H1 (cell line): ENCODE results near the gene PLXNA4. TPM values are rescaled to one million over a fixed set of nuclear protein-coding genes. Genes with fewer than 3 reads are reported as not detected.

Experiments used
- CBX5 ChIP-seq: fragments of 300-800, 300-1000 bp; sonication (generic); IDR thresholded peaks from 2 replicates; pipeline ENCODE4 v1.7.1; 2016; ENCODE audit warnings: antibody characterized with exemption, low read length, low read depth
- EZH2 ChIP-seq: fragments of 200-600 bp; sonication (generic); IDR thresholded peaks from 2 replicates; pipeline ENCODE4 v1.7.1; 2012; ENCODE audit warnings: low read depth, mild to moderate bottlenecking, moderate library complexity, low read length, inconsistent platforms; ENCODE audit not compliant: severe bottlenecking
- JUND ChIP-seq: IDR thresholded peaks from 2 replicates; pipeline ENCODE4 v1.6.1; 2011; ENCODE audit warnings: mild to moderate bottlenecking, improper control_type of control experiment, low read length
- NRF1 ChIP-seq: IDR thresholded peaks from 2 replicates; pipeline ENCODE4 v1.6.1; 2011; ENCODE audit warnings: mild to moderate bottlenecking, low read depth, low read length, improper control_type of control experiment
- RBBP5 ChIP-seq: IDR thresholded peaks from 2 replicates; pipeline ENCODE4 v1.7.1; 2012; ENCODE audit warnings: low read depth, mild to moderate bottlenecking, inconsistent platforms, low read length, moderate library complexity, borderline replicate concordance
- TBP ChIP-seq: IDR thresholded peaks from 2 replicates; pipeline ENCODE4 v1.6.1; 2011; ENCODE audit warnings: low read depth, low read length, improper control_type of control experiment
- ZNF274 ChIP-seq: IDR thresholded peaks from 2 replicates; pipeline ENCODE4 v1.7.0; 2012; ENCODE audit warnings: low read length, borderline replicate concordance; ENCODE audit errors: extremely low read depth
- polyA plus RNA-seq, 7 experiments: library from polyadenylated mRNA; depleted of rRNA in 3 of 7; stranded (reverse) in 5 of 7; unstranded in 2 of 7; fragments of >200 nt in 5 of 7; fragments of 200-250 nt in 2 of 7; gene quantifications; 1 replicate in 5 of 7; 2 replicates in 1 of 7; 4 replicates in 1 of 7; pipeline versions ENCODE4 v1.2.1 to v1.2.3, GENCODE V29; 2011 to 2013; ENCODE audit warnings: missing spikeins in 2 of 7, mixed read lengths in 2 of 7
- total RNA-seq: library from RNA; stranded (reverse); fragmentation: NEBNext Ultra II Directional; extraction: Animal tissue kit (Norgen Biotek cat#: 25700); gene quantifications from 2 replicates; pipeline ENCODE4 v1.2.1, GENCODE V29; 2021
- TF ChIP-seq, protein P1 (sequence below): IDR thresholded peaks from 2 replicates; pipeline ENCODE4 v1.6.1; 2012; ENCODE audit warnings: low read length, inconsistent platforms
- TF ChIP-seq, protein P2 (sequence below): IDR thresholded peaks from 2 replicates; pipeline ENCODE4 v1.6.1; 2011; ENCODE audit warnings: low read length, improper control_type of control experiment
- TF ChIP-seq, protein P3 (sequence below): IDR thresholded peaks from 2 replicates; pipeline ENCODE4 v1.6.1; 2012; ENCODE audit warnings: inconsistent platforms

The PLXNA4 gene
- total and polyA plus RNA-seq, 2 of the 8 experiments (the other 6 are each of a cell fraction or from before 2014, with no cell fraction given): 0.76 to 0.79 TPM

DNA sequence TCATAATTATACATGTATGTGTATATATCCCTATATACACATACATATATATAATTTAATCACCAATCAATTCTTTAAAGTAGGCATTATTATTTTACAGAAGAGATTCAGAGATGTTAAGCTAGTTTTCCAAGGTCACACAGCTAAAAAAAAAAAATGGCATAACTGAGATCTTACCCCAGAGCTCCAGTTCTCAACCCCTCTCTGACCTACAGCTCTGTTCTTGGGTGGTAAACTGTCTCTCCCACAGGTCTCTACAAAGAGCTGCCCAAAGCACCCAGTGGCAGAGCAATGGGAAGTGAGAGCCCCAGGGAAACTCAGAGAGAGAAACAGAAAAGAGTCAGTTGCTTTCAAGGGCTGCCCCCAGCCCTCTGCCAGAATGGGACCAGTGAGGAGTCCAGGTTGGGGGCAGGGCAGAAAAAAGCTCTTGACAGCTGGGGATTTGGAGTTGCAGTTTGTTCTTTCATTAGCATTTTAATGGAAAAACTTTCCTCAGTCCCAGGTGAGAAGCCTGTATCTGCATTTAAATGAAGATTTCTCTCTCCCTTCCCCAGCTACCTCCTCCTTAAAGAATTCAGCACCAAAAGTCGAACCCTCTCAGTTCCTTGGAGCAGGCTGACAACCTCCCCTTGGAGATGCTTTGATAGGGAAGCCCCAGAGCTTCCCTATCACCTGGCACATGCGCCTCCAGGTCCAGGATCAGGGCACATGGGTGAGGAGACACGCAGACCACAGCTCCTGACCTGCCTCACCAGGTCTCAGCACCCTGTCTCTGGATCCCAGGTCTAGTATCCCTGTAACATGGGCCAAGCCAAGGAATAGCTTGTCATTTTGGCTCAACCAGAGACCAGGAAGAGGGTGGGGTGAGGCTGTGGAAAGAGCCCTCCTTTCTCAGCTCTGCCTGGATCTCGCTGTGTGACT is 388.1 kb downstream of the PLXNA4 start (continued):
- TF ChIP-seq, protein P1, sequence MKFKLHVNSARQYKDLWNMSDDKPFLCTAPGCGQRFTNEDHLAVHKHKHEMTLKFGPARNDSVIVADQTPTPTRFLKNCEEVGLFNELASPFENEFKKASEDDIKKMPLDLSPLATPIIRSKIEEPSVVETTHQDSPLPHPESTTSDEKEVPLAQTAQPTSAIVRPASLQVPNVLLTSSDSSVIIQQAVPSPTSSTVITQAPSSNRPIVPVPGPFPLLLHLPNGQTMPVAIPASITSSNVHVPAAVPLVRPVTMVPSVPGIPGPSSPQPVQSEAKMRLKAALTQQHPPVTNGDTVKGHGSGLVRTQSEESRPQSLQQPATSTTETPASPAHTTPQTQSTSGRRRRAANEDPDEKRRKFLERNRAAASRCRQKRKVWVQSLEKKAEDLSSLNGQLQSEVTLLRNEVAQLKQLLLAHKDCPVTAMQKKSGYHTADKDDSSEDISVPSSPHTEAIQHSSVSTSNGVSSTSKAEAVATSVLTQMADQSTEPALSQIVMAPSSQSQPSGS: no peak; the same call in 1 of the 2 replicates
- TF ChIP-seq JUND: 0 out of 2 replicates have a peak, but pooled peaks have one; percentile 4
- TF ChIP-seq CBX5: no peak
- TF ChIP-seq NRF1: no peak
- TF ChIP-seq TBP: no peak; the same call in 1 of the 2 replicates
- TF ChIP-seq, protein P2, sequence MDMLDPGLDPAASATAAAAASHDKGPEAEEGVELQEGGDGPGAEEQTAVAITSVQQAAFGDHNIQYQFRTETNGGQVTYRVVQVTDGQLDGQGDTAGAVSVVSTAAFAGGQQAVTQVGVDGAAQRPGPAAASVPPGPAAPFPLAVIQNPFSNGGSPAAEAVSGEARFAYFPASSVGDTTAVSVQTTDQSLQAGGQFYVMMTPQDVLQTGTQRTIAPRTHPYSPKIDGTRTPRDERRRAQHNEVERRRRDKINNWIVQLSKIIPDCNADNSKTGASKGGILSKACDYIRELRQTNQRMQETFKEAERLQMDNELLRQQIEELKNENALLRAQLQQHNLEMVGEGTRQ: no peak
- TF ChIP-seq EZH2: no peak
- TF ChIP-seq, protein P3, sequence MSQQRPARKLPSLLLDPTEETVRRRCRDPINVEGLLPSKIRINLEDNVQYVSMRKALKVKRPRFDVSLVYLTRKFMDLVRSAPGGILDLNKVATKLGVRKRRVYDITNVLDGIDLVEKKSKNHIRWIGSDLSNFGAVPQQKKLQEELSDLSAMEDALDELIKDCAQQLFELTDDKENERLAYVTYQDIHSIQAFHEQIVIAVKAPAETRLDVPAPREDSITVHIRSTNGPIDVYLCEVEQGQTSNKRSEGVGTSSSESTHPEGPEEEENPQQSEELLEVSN: peak; percentile 61; the same call in 1 of the 2 replicates
- TF ChIP-seq RBBP5: no peak
- TF ChIP-seq ZNF274: no peak
